Mesothelial cell of epicardium (in vitro differentiated cells): ENCODE measurements around the gene POLR2C. TPM values are rescaled to one million over a fixed set of nuclear protein-coding genes. Genes with fewer than 3 reads are reported as not detected.

ENCODE experiments used
- DNase-seq, 2 experiments: peaks; one replicate each; pipeline ENCODE4 v3.0.0; 2021; ENCODE audit warnings: low spot score in 2 of 2; ENCODE audit not compliant: unreplicated experiment in 2 of 2
- H3K27ac Mint-ChIP-seq: 2 replicates; pipeline ENCODE4 v1.8.0; 2021; ENCODE audit warnings: mixed read lengths
- H3K27me3 Mint-ChIP-seq: 2 replicates; pipeline ENCODE4 v1.8.0; 2021; ENCODE audit warnings: low read depth, mixed read lengths
- H3K36me3 Mint-ChIP-seq: 2 replicates; pipeline ENCODE4 v1.8.0; 2021; ENCODE audit warnings: mixed read lengths
- H3K4me1 Mint-ChIP-seq: 2 replicates; pipeline ENCODE4 v1.8.0; 2021; ENCODE audit warnings: mixed read lengths
- H3K4me3 Mint-ChIP-seq: 2 replicates; pipeline ENCODE4 v1.8.0; 2021; ENCODE audit warnings: mild to moderate bottlenecking, moderate library complexity, mixed read lengths
- H3K9me3 Mint-ChIP-seq: 2 replicates; pipeline ENCODE4 v1.8.0; 2021; ENCODE audit warnings: mixed read lengths
- total RNA-seq: library from RNA; stranded (reverse); gene quantifications from 3 replicates; pipeline ENCODE4 v1.2.1, GENCODE V29; 2021
- TF ChIP-seq, protein P1 (sequence below): fragments of 200-600 bp; sonication (generic); IDR thresholded peaks from one replicate; pipeline ENCODE4 v1.5.0; 2021; ENCODE audit warnings: antibody characterized with exemption; ENCODE audit not compliant: unreplicated experiment

POLR2C gene
- total RNA-seq, 1 donor from 2014 or later, result 65.0 TPM

DNA sequence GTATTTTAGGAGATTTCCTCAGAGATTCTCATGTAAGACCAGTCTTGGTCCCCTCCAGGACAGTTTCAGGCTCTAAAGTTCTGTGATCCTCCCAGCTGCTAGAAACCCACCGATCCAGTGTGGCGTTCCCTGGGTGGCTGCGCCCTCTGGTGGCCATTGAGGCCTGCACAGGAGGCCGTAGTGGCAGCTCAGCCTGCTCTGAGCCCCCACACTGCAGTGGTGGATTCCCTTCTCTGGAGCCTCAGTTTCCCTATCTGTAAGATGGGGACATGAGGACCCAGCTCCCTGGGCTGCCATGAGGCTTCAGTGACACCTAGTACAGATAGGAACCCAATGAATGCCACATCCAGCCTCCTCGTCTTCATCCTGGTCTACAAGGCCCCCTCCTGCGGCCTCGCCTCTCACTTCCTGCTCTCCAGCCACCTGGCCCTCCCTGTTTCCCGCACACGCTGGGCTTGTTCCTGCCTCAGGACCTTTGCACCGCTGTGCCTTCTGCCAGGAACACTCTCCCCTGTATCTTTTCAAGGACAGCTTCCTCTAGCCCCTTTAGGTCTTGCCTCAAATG is 57.4 kb downstream of the POLR2C start:
- Mint-ChIP-seq H3K9me3 (no peaks in the 10 kb centered on the region), H3K36me3 (peaks cover 28% of the 10 kb centered on the region), H3K27ac (no peak overlapping the region), H3K4me3 (no peak overlapping the region), H3K4me1 (peaks cover 11% of the 10 kb centered on the region), H3K27me3 (no peaks in the 10 kb centered on the region)
- DNase-seq, result peak; percentile 65 to 91
- TF ChIP-seq, protein P1, sequence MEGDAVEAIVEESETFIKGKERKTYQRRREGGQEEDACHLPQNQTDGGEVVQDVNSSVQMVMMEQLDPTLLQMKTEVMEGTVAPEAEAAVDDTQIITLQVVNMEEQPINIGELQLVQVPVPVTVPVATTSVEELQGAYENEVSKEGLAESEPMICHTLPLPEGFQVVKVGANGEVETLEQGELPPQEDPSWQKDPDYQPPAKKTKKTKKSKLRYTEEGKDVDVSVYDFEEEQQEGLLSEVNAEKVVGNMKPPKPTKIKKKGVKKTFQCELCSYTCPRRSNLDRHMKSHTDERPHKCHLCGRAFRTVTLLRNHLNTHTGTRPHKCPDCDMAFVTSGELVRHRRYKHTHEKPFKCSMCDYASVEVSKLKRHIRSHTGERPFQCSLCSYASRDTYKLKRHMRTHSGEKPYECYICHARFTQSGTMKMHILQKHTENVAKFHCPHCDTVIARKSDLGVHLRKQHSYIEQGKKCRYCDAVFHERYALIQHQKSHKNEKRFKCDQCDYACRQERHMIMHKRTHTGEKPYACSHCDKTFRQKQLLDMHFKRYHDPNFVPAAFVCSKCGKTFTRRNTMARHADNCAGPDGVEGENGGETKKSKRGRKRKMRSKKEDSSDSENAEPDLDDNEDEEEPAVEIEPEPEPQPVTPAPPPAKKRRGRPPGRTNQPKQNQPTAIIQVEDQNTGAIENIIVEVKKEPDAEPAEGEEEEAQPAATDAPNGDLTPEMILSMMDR, result peak; percentile 92

Other genes starting within 250 kb of the POLR2C start
- gene ARL2BP, start 217.4 kb upstream of the POLR2C start, total RNA-seq, result 34.4 to 38.2 TPM (median 35.9 TPM) in 3 replicates
- 1.1 to 1.8 TPM (median 1.2 TPM) in 3 replicates for gene PLLP, start 178.0 kb upstream of the POLR2C start, total RNA-seq
- gene CCL22, start 103.9 kb upstream of the POLR2C start, total RNA-seq, result not detected in 3 replicates
- gene CX3CL1, start 90.2 kb upstream of the POLR2C start, total RNA-seq, result 2.3 to 3.1 TPM (median 2.5 TPM) in 3 replicates
- not detected in 3 replicates for gene CCL17, start 57.9 kb upstream of the POLR2C start, total RNA-seq
- 57.5 to 62.9 TPM (median 59.0 TPM) in 3 replicates for gene CIAPIN1, start 15.3 kb upstream of the POLR2C start, total RNA-seq
- 43.5 to 48.3 TPM (median 47.4 TPM) in 3 replicates for gene COQ9, start 15.2 kb upstream of the POLR2C start, total RNA-seq
- gene DOK4, start 23.8 kb downstream of the POLR2C start, total RNA-seq, result 79.0 to 83.6 TPM (median 83.6 TPM) in 3 replicates
- 30.6 to 31.9 TPM (median 31.3 TPM) in 3 replicates for gene CCDC102A, start 73.9 kb downstream of the POLR2C start, total RNA-seq
- 1.1 to 1.3 TPM (median 1.3 TPM) in 3 replicates for gene ADGRG5, start 80.0 kb downstream of the POLR2C start, total RNA-seq
- gene ADGRG1, start 166.0 kb downstream of the POLR2C start, total RNA-seq, result 65.8 to 67.1 TPM (median 66.9 TPM) in 3 replicates
- gene ADGRG3, start 205.6 kb downstream of the POLR2C start, total RNA-seq, result 0.38 TPM in 1 of 3 replicates, not detected in the others
- gene DRC7, start 232.1 kb downstream of the POLR2C start, total RNA-seq, result 0.43 to 0.47 TPM in 2 of 3 replicates, not detected in the other